Testis (tissue), 2 donors: Measurements from ENCODE around the gene SRPK3.

Experiments
- POLR2A ChIP-seq: fragments of 450-650 bp; IDR thresholded peaks from one replicate; pipeline ENCODE4 v1.6.1; 2017; ENCODE audit warnings: antibody characterized with exemption, mild to moderate bottlenecking, moderate library complexity
- TF ChIP-seq, protein P1 (sequence below), 3 experiments: fragments of 450-650 bp in 2 of 3; fragments of 200-600 bp in 1 of 3; sonication (generic) in 1 of 3; IDR thresholded peaks; one replicate each; pipeline ENCODE4 v1.5.1; 2016 to 2019; ENCODE audit warnings: antibody characterized with exemption in 3 of 3, mild to moderate bottlenecking in 2 of 3, moderate library complexity in 1 of 3

DNA sequence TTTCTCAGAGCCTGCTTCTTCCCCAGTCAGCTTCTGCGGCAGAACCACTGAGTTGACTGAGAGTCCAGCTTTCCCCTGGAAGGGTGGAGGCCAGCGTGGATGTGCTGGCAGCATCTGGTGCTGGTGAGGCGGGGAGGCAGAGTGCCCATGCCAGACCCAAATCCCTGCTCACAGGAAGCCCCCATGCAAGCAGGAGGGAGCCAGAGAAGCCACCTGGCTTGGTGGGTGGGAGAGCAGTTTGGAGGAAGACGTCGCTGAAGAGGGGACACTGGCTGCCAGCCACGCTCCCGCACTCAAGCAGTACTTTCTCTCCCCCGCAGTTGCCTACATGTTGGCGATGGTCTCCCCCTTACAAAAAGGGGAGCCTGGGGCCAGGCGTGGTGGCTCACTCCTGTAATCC, 43.5 kb downstream of the SRPK3 start:
- TF ChIP-seq, protein P1, sequence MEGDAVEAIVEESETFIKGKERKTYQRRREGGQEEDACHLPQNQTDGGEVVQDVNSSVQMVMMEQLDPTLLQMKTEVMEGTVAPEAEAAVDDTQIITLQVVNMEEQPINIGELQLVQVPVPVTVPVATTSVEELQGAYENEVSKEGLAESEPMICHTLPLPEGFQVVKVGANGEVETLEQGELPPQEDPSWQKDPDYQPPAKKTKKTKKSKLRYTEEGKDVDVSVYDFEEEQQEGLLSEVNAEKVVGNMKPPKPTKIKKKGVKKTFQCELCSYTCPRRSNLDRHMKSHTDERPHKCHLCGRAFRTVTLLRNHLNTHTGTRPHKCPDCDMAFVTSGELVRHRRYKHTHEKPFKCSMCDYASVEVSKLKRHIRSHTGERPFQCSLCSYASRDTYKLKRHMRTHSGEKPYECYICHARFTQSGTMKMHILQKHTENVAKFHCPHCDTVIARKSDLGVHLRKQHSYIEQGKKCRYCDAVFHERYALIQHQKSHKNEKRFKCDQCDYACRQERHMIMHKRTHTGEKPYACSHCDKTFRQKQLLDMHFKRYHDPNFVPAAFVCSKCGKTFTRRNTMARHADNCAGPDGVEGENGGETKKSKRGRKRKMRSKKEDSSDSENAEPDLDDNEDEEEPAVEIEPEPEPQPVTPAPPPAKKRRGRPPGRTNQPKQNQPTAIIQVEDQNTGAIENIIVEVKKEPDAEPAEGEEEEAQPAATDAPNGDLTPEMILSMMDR (IDR thresholded peaks at IDR 0.05), result no peak
- no peak for TF ChIP-seq POLR2A
